ENCODE results near the gene PLG.
"Not testable (repeated sequence)": the region's sequence is repeated elsewhere in the genome, so short reads cannot be mapped to it uniquely, and the experiment has no call there.

DNA sequence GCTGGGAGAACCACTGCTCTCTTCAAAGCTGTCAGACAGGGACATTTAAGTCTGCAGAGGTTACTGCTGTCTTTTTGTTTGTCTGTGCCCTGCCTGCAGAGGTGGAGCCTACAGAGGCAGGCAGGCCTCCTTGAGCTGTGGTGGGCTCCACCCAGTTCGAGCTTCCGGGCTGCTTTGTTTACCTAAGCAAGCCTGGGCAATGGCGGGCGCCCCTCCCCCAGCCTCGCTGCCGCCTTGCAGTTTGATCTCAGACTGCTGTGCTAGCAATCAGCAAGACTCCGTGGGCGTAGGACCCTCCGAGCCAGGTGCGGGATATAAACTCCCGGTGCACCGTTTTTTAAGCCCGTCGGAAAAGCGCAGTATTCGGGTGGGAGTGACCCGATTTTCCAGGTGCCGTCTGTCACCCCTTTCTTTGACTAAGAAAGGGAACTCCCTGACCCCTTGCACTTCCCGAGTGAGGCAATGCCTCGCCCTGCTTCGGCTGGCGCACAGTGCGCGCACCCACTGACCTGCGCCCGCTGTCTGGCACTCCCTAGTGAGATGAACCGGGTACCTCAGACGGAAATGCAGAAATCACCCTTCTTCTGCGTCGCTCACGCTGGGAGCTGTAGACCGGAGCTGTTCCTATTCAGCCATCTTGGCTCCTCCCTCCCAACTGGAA is 16.8 kb upstream of the PLG start:
- TF ChIP-seq GTF2I (CRISPR knock-in tag; conservative IDR thresholded peaks at IDR 0.05) = not testable (repeated sequence)
- TF ChIP-seq, protein P1, sequence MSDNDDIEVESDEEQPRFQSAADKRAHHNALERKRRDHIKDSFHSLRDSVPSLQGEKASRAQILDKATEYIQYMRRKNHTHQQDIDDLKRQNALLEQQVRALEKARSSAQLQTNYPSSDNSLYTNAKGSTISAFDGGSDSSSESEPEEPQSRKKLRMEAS (CRISPR knock-in tag; IDR thresholded peaks at IDR 0.05) = not testable (repeated sequence)
